Endothelial cell of umbilical vein (primary cell): ENCODE measurements around the gene MYO16. TPM values are rescaled to one million over a fixed set of nuclear protein-coding genes. Genes with fewer than 3 reads are reported as not detected.

Experiments used
- BruUV-seq: library from RNA; stranded (reverse); fragments of 400-500 nt; replicated peaks from 2 replicates; lab custom pipeline; 2021; lab: Mats Ljungman, UMichigan
- CTCF ChIA-PET: fragments of 300-600, 350-600 bp; sonication (Branson Sonifier 250); formaldehyde crosslinking; loops from one replicate; lab custom pipeline; 2021; ENCODE audit warnings: antibody characterized with exemption, inconsistent platforms; lab: Charles Lee
- POLR2A ChIA-PET: fragments of 300-600, 350-600 bp; sonication (Branson Sonifier 250); formaldehyde crosslinking; loops from one replicate; lab custom pipeline; 2021; ENCODE audit warnings: antibody characterized with exemption, inconsistent platforms; lab: Charles Lee
- DNase-seq: peaks from one replicate; pipeline ENCODE4 v3.0.0-alpha.2; 2011; ENCODE audit warnings: low read depth, low spot score
- FAIRE-seq: peaks from 2 replicates; lab custom pipeline; 2011; peaks lifted over from hg19 to GRCh38; lab: Jason Lieb, UNC
- H2AFZ ChIP-seq: 2 replicates; pipeline ENCODE4 v1.6.0; 2012; ENCODE audit warnings: low read depth, low read length, control low read depth, inconsistent platforms
- H3K27ac ChIP-seq: 2 replicates; pipeline ENCODE4 v1.5.1; 2011; ENCODE audit warnings: low read depth, mild to moderate bottlenecking, control low read depth, low read length, moderate library complexity; ENCODE audit not compliant: insufficient read depth
- H3K27me3 ChIP-seq, 2 experiments: 2 replicates each; pipeline versions ENCODE4 v1.6.0 to v1.6.1; 2011; ENCODE audit warnings: low read length in 2 of 2, mixed read lengths in 1 of 2; ENCODE audit not compliant: control insufficient read depth in 2 of 2, insufficient read depth in 2 of 2
- H3K36me3 ChIP-seq, 2 experiments: 2 replicates in 1 of 2; 3 replicates in 1 of 2; pipeline ENCODE4 v1.5.1; 2011; ENCODE audit warnings: low read length in 2 of 2, mild to moderate bottlenecking in 1 of 2, moderate library complexity in 1 of 2; ENCODE audit not compliant: control insufficient read depth in 2 of 2, insufficient read depth in 2 of 2; ENCODE audit errors: extremely low read depth in 1 of 2
- H3K4me1 ChIP-seq: 3 replicates; pipeline ENCODE4 v1.5.1; 2011; ENCODE audit warnings: mild to moderate bottlenecking, low read length; ENCODE audit not compliant: control insufficient read depth, insufficient read depth; ENCODE audit errors: extremely low read depth
- H3K4me2 ChIP-seq: 2 replicates; pipeline ENCODE4 v1.6.1; 2011; ENCODE audit warnings: low read length, control low read depth, mixed read lengths; ENCODE audit not compliant: insufficient read depth
- H3K4me3 ChIP-seq, 3 experiments: fragments of 200-600 bp in 1 of 3; sonication (generic), shearing (Covaris generic) in 1 of 3; replicated peaks in 1 of 3; 2 replicates each; pipeline ENCODE4 v1.5.1; 2011 to 2016; ENCODE audit warnings: control low read depth in 3 of 3, low read length in 3 of 3, mild to moderate bottlenecking in 2 of 3, inconsistent platforms in 1 of 3, low read depth in 1 of 3, moderate library complexity in 1 of 3; ENCODE audit not compliant: insufficient read depth in 1 of 3
- H3K79me2 ChIP-seq: 2 replicates; pipeline ENCODE4 v1.6.0; 2012; ENCODE audit warnings: low read length, inconsistent platforms; ENCODE audit not compliant: control insufficient read depth, insufficient read depth
- H3K9ac ChIP-seq: replicated peaks from 2 replicates; pipeline ENCODE3; 2011; ENCODE audit warnings: low read length, control low read depth; ENCODE audit not compliant: insufficient read depth; ENCODE audit errors: extremely low read depth
- H3K9me1 ChIP-seq: replicated peaks from 3 replicates; pipeline ENCODE4 v1.6.0; 2011; ENCODE audit warnings: mild to moderate bottlenecking, low read length; ENCODE audit not compliant: control insufficient read depth, insufficient read depth; ENCODE audit errors: extremely low read depth
- H3K9me3 ChIP-seq: replicated peaks from 2 replicates; pipeline ENCODE4 v1.5.1; 2012; ENCODE audit warnings: low read length, inconsistent platforms; ENCODE audit not compliant: control insufficient read depth, insufficient read depth
- H4K20me1 ChIP-seq: replicated peaks from 2 replicates; pipeline ENCODE3; 2011; ENCODE audit warnings: mild to moderate bottlenecking, low read length; ENCODE audit not compliant: control insufficient read depth, insufficient read depth; ENCODE audit errors: extremely low read depth
- EZH2 ChIP-seq: IDR thresholded peaks from 2 replicates; pipeline ENCODE4 v1.6.1; 2012; ENCODE audit warnings: borderline replicate concordance, low read depth, mild to moderate bottlenecking, moderate library complexity, low read length, inconsistent platforms; ENCODE audit not compliant: severe bottlenecking
- MYC ChIP-seq: IDR thresholded peaks from one replicate; pipeline ENCODE4 v1.6.1; 2011; ENCODE audit warnings: mild to moderate bottlenecking, low read depth, low read length
- POLR2A ChIP-seq: IDR thresholded peaks from 2 replicates; pipeline ENCODE4 v1.6.1; 2012; ENCODE audit warnings: low read depth, mild to moderate bottlenecking, control low read depth, low read length
- dilution Hi-C: fragments of 300-500 bp; cut with MboI; formaldehyde crosslinking; loops from one replicate; pipeline ENCODE4 v1.15.0; 2019; ENCODE audit warnings: low sequenced_read_pairs; ENCODE audit not compliant: extremely low pct_ligation_motif_present
- intact Hi-C: fragments of 100-400 bp; cut with micrococcal nuclease; formaldehyde crosslinking; loops from one replicate; pipeline ENCODE4 v1.10.0; 2022
- polyA plus RNA-seq, 4 experiments: library from polyadenylated mRNA; depleted of rRNA in 3 of 4; stranded (reverse) in 3 of 4; unstranded in 1 of 4; fragments of >200 nt; gene quantifications; 2 replicates each; pipeline versions ENCODE4 v1.2.1 to v1.2.3, GENCODE V29; 2011 to 2012; ENCODE audit warnings: missing spikeins in 1 of 4
- total RNA-seq: library from RNA; stranded (reverse); gene quantifications from 2 replicates; pipeline ENCODE4 v1.2.3, GENCODE V29; 2021
- TF ChIP-seq, protein P1 (sequence below), 2 donors: IDR thresholded peaks; 1 replicate in 1 of 2; 2 replicates in 1 of 2; pipeline ENCODE4 v1.5.1; 2011; ENCODE audit warnings: low read length in 2 of 2, mild to moderate bottlenecking in 2 of 2, moderate library complexity in 2 of 2, control low read depth in 1 of 2, inconsistent platforms in 1 of 2, low read depth in 1 of 2; ENCODE audit not compliant: insufficient read depth in 1 of 2; ENCODE audit errors: extremely low read depth in 1 of 2
- TF ChIP-seq, protein P2 (sequence below): IDR thresholded peaks from 2 replicates; pipeline ENCODE4 v1.6.1; 2011; ENCODE audit not compliant: insufficient read depth, insufficient read length

The MYO16 gene
- total and polyA plus RNA-seq, 2 donors (not counting 3 experiments of a cell fraction or from before 2014, with no cell fraction given) = 0.03 to 0.04 TPM

DNA sequence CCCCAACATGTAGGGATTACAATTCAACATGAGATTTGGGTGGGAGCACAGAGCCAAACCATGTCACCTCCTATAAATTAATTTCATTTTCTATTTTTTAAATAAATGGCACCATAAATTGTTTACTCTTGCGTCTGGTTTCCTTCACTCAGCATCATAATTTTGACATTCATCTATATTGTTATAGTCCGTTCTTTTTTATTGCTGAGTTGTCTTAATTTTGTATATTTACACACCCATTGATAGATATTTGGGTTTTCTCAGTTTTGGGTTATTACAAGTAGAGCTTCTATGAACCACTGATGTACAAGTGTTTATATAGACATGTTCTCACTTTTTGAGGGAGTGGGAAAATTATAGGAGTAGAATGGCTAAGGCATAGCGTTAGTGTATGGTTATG, 445.4 kb downstream of the MYO16 start:
- ChIA-PET POLR2A (no interaction called here), CTCF (no interaction called here)
- DNase-seq = no peak
- H3K9ac ChIP-seq = no peak overlapping the region
- no peaks in the 10 kb centered on the region for H3K27me3 ChIP-seq
- no peak for FAIRE-seq
- H3K79me2 ChIP-seq = no peaks in the 10 kb centered on the region
- no peaks in the 10 kb centered on the region for H3K9me1 ChIP-seq
- dilution Hi-C loops = no loop called here
- intact Hi-C loops = no loop called here
- no peak overlapping the region for H3K27ac ChIP-seq
- no peak overlapping the region for H3K4me2 ChIP-seq
- BruUV-seq = no TSS peak
- no peaks in the 10 kb centered on the region for H3K36me3 ChIP-seq
- H2AFZ ChIP-seq = no peak overlapping the region
- no peaks in the 10 kb centered on the region for H3K4me1 ChIP-seq
- TF ChIP-seq MYC (no peak), EZH2 (no peak), POLR2A (no peak)
- TF ChIP-seq, protein P1, sequence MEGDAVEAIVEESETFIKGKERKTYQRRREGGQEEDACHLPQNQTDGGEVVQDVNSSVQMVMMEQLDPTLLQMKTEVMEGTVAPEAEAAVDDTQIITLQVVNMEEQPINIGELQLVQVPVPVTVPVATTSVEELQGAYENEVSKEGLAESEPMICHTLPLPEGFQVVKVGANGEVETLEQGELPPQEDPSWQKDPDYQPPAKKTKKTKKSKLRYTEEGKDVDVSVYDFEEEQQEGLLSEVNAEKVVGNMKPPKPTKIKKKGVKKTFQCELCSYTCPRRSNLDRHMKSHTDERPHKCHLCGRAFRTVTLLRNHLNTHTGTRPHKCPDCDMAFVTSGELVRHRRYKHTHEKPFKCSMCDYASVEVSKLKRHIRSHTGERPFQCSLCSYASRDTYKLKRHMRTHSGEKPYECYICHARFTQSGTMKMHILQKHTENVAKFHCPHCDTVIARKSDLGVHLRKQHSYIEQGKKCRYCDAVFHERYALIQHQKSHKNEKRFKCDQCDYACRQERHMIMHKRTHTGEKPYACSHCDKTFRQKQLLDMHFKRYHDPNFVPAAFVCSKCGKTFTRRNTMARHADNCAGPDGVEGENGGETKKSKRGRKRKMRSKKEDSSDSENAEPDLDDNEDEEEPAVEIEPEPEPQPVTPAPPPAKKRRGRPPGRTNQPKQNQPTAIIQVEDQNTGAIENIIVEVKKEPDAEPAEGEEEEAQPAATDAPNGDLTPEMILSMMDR (IDR thresholded peaks at IDR 0.05; ENCODE audit: extremely low read depth in 1 of 2, insufficient read depth in 1 of 2, low read depth in 1 of 2, low read length in 2 of 2) = no peak
- TF ChIP-seq, protein P2, sequence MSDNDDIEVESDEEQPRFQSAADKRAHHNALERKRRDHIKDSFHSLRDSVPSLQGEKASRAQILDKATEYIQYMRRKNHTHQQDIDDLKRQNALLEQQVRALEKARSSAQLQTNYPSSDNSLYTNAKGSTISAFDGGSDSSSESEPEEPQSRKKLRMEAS = no peak
- H3K4me3 ChIP-seq = no peak overlapping the region
- H3K9me3 ChIP-seq = no peaks in the 10 kb centered on the region
- no peaks in the 10 kb centered on the region for H4K20me1 ChIP-seq
